ENCODE measurements around the gene ACTMAP.

ACTMAP gene

GRCh38 chr19:40797963-40798682, 47.8 kb upstream of the ACTMAP start (continued):
- TF ChIP-seq KLF16 (tag by site-specific recombination; IDR thresholded peaks at IDR 0.05): no peak
- no peak for TF ChIP-seq ATF2 (tag by site-specific recombination; IDR thresholded peaks at IDR 0.05; ENCODE audit: low read depth)
- TF ChIP-seq ZFP41 (tag by site-specific recombination; IDR thresholded peaks at IDR 0.05; ENCODE audit: borderline replicate concordance): no peak
- TF ChIP-seq TCF7L2 (IDR thresholded peaks at IDR 0.05; ENCODE audit: borderline replicate concordance, low read depth, low read length): no peak
- TF ChIP-seq MEIS1 (CRISPR knock-in tag; IDR thresholded peaks at IDR 0.05; ENCODE audit: borderline replicate concordance): no peak
- TF ChIP-seq ZNF221 (tag by site-specific recombination; IDR thresholded peaks at IDR 0.05; ENCODE audit: borderline replicate concordance): no peak
- TF ChIP-seq ZNF324 (tag by site-specific recombination; IDR thresholded peaks at IDR 0.05): peak; percentile 64; the same call in 1 of the 2 replicates
- TF ChIP-seq ZBTB49 (tag by site-specific recombination; IDR thresholded peaks at IDR 0.05; ENCODE audit: low read depth): no peak
- 0 out of 2 replicates have a peak, but pooled peaks have one; percentile 6 for TF ChIP-seq ZNF596 (tag by site-specific recombination; IDR thresholded peaks at IDR 0.05)
- no peak for TF ChIP-seq ZBTB26 (tag by site-specific recombination; optimal IDR thresholded peaks at IDR 0.05)
- TF ChIP-seq ZNF416 (tag by site-specific recombination; IDR thresholded peaks at IDR 0.05): no peak
- no peak for TF ChIP-seq ZNF114 (tag by site-specific recombination; IDR thresholded peaks at IDR 0.05)
- TF ChIP-seq ZNF121 (tag by site-specific recombination; IDR thresholded peaks at IDR 0.05): no peak
- TF ChIP-seq ZNF624 (tag by site-specific recombination; IDR thresholded peaks at IDR 0.05): no peak
- TF ChIP-seq ZNF660 (tag by site-specific recombination; IDR thresholded peaks at IDR 0.05): no peak
- TF ChIP-seq ZNF404 (tag by site-specific recombination; IDR thresholded peaks at IDR 0.05): no peak
- 0 out of 2 replicates have a peak, but pooled peaks have one; percentile 49 for TF ChIP-seq ZFP69B (tag by site-specific recombination; IDR thresholded peaks at IDR 0.05)
- TF ChIP-seq MZF1 (tag by site-specific recombination; IDR thresholded peaks at IDR 0.05; ENCODE audit: borderline replicate concordance): peak; percentile 33; the same call in 1 of the 2 replicates
- TF ChIP-seq ZNF776 (tag by site-specific recombination; IDR thresholded peaks at IDR 0.05; ENCODE audit: borderline replicate concordance): no peak
- TF ChIP-seq GLIS2 (tag by site-specific recombination; IDR thresholded peaks at IDR 0.05): peak; percentile 26; the same call in 1 of the 2 replicates
- no peak for TF ChIP-seq ZNF16 (tag by site-specific recombination; IDR thresholded peaks at IDR 0.05; ENCODE audit: low read depth)
- peak; percentile 91 for TF ChIP-seq ZNF335 (tag by site-specific recombination; conservative IDR thresholded peaks at IDR 0.05)
- TF ChIP-seq REPIN1 (tag by site-specific recombination; IDR thresholded peaks at IDR 0.05; ENCODE audit: low read depth): peak; percentile 73; the same call in 1 of the 2 replicates
- peak; percentile 61 for TF ChIP-seq KLF1 (tag by site-specific recombination; IDR thresholded peaks at IDR 0.05)
- no peak for TF ChIP-seq ZNF239 (tag by site-specific recombination; IDR thresholded peaks at IDR 0.05)
- peak; percentile 94 for TF ChIP-seq CTCF (tag by site-specific recombination; IDR thresholded peaks at IDR 0.05)
- TF ChIP-seq ZBTB6 (tag by site-specific recombination; IDR thresholded peaks at IDR 0.05): peak; percentile 63; the same call in 1 of the 2 replicates
- TF ChIP-seq ZNF169 (tag by site-specific recombination; IDR thresholded peaks at IDR 0.05): no peak
- no peak for TF ChIP-seq ZFHX2 (tag by site-specific recombination; conservative IDR thresholded peaks at IDR 0.05)
- no peak for TF ChIP-seq HOXC10 (CRISPR knock-in tag; IDR thresholded peaks at IDR 0.05)
- 0 out of 2 replicates have a peak, but pooled peaks have one; percentile 57 for TF ChIP-seq ZNF785 (tag by site-specific recombination; IDR thresholded peaks at IDR 0.05)
